Lung (tissue), 12 donors: ENCODE measurements around the gene CFAP57. TPM values are rescaled to one million over a fixed set of nuclear protein-coding genes. Genes with fewer than 3 reads are reported as not detected.

Experiments used
- ATAC-seq: fragments of 200-7000 bp; cut with Tn5 transposase; one replicate; pipeline ENCODE4 v1.9.1; 2020; ENCODE audit warnings: moderate number of reproducible peaks; ENCODE audit not compliant: insufficient read depth, low FRiP score
- DNase-seq, 3 donors: peaks; one replicate each; pipeline ENCODE4 v3.0.0-alpha.2; 2013 to 2017
- H3K27ac ChIP-seq, 2 donors: one replicate each; pipeline ENCODE4 v1.5.1; 2013; ENCODE audit warnings: mild to moderate bottlenecking in 2 of 2, moderate library complexity in 2 of 2, control low read depth in 1 of 2, inconsistent platforms in 1 of 2, low read depth in 1 of 2, low read length in 1 of 2
- H3K27me3 ChIP-seq, 3 donors: one replicate each; pipeline ENCODE4 v1.5.1; 2013; ENCODE audit warnings: low read length in 2 of 3; ENCODE audit not compliant: control insufficient read depth in 3 of 3, insufficient read depth in 3 of 3
- H3K36me3 ChIP-seq, 4 donors: one replicate each; pipeline ENCODE4 v1.5.1; 2013; ENCODE audit warnings: low read length in 4 of 4, mild to moderate bottlenecking in 1 of 4, moderate library complexity in 1 of 4; ENCODE audit not compliant: control insufficient read depth in 4 of 4, insufficient read depth in 4 of 4
- H3K4me1 ChIP-seq, 5 donors: one replicate each; pipeline ENCODE4 v1.5.1; 2013; ENCODE audit warnings: low read length in 5 of 5, mild to moderate bottlenecking in 2 of 5, moderate library complexity in 1 of 5; ENCODE audit not compliant: control insufficient read depth in 5 of 5, insufficient read depth in 5 of 5
- H3K4me3 ChIP-seq: one replicate; pipeline ENCODE4 v1.5.1; 2013; ENCODE audit warnings: mild to moderate bottlenecking, control low read depth, moderate library complexity
- H3K9ac ChIP-seq, 2 donors: one replicate each; pipeline ENCODE4 v1.5.1; 2013; ENCODE audit warnings: low read length in 2 of 2, control low read depth in 1 of 2; ENCODE audit not compliant: insufficient read depth in 1 of 2
- H3K9me3 ChIP-seq, 4 donors: one replicate each; pipeline ENCODE4 v1.5.1; 2013; ENCODE audit warnings: low read length in 3 of 4, mild to moderate bottlenecking in 1 of 4, moderate library complexity in 1 of 4; ENCODE audit not compliant: control insufficient read depth in 4 of 4, insufficient read depth in 3 of 4
- CTCF ChIP-seq: IDR thresholded peaks from 2 replicates; pipeline ENCODE4 v1.5.1; 2012; ENCODE audit warnings: mild to moderate bottlenecking; ENCODE audit errors: control extremely low read depth, extremely low read depth
- WGBS, 2 donors: extraction: QIAGEN DNeasy Blood & Tissue Kit; methylation state at CpG; one replicate each; pipeline ENCODE4 v1.1.7; 2013; 5-methylcytosine and 5-hydroxymethylcytosine counted together
- polyA plus RNA-seq, 2 donors: library from polyadenylated mRNA; stranded (reverse); fragments of 200-250 nt; gene quantifications; one replicate each; pipeline ENCODE4 v1.2.1, GENCODE V29; 2013
- total RNA-seq, 2 donors: library from RNA; depleted of rRNA in 1 of 2; stranded (reverse); fragments of >200 nt in 1 of 2; gene quantifications; one replicate each; pipeline ENCODE4 v1.2.1, GENCODE V29; 2014 to 2021
- donor health status: control.
- donor health status: control.
- donor health status: Bipolar disorder and iron deficiency.
- donor health status: healthy.
- donor health status: DM: yes; HTN: yes; CAD: no.

Gene CFAP57
- total and polyA plus RNA-seq, 4 donors: 1.7 to 12.3 (median 6.3) TPM

- ATAC-seq: no peak
- WGBS, 2 donors: 91 to 92% methylated on average over 8 of the region's 8 CpGs
- no peak for TF ChIP-seq CTCF
- Histone ChIP-seq H3K36me3 (no peaks in the 10 kb centered on the region), H3K4me3 (no peak overlapping the region), H3K9ac (no peak overlapping the region), H3K4me1 (peaks cover 0 to 13% (median 0%) of the 10 kb centered on the region in 5 donors), H3K9me3 (no peaks in the 10 kb centered on the region), H3K27ac (no peak overlapping the region), H3K27me3 (no peaks in the 10 kb centered on the region)
- DNase-seq: no peak
Observed at GRCh38 chr1:43253876-43254275, 81.7 kb downstream of the CFAP57 start.

GRCh38 chr1:43255438-43256210 is 83.5 kb downstream of the CFAP57 start:
- no peak for TF ChIP-seq CTCF
- Histone ChIP-seq H3K9ac (no peak overlapping the region), H3K9me3 (no peaks in the 10 kb centered on the region), H3K27ac (no peak overlapping the region), H3K4me3 (no peak overlapping the region), H3K4me1 (peaks cover 0 to 13% (median 0%) of the 10 kb centered on the region in 5 donors), H3K36me3 (no peaks in the 10 kb centered on the region), H3K27me3 (no peaks in the 10 kb centered on the region)
- ATAC-seq (no peak), DNase-seq (no peak)
- 66 to 78% methylated on average over 10 of the region's 10 CpGs for WGBS, 2 donors

- ATAC-seq (peak; percentile 75), DNase-seq (no peak)
- Histone ChIP-seq H3K4me1 (peaks cover 0 to 13% (median 0%) of the 10 kb centered on the region in 5 donors), H3K9me3 (no peaks in the 10 kb centered on the region), H3K4me3 (no peak overlapping the region), H3K9ac (no peak overlapping the region), H3K36me3 (no peaks in the 10 kb centered on the region), H3K27ac (peak overlapping the region in 1 of 2 donors; percentile 45), H3K27me3 (no peaks in the 10 kb centered on the region)
- TF ChIP-seq CTCF: no peak
- 70 to 87% methylated on average over 8 of the region's 8 CpGs for WGBS, 2 donors
Observed at GRCh38 chr1:43256675-43257570, 84.8 kb downstream of the CFAP57 start.
